SK-N-SH (cell line): Measurements from ENCODE around the gene LDAF1. TPM values are rescaled to one million over a fixed set of nuclear protein-coding genes. Genes with fewer than 3 reads are reported as not detected.

ENCODE experiments used
- CTCF ChIA-PET: fragments of 300-600, 350-600 bp; formaldehyde crosslinking; extraction: SDS; loops from one replicate; lab custom pipeline; 2021; lab: Yijun Ruan, JAX
- POLR2A ChIA-PET: fragments of 350-600 bp; sonication (Branson Sonifier 250); formaldehyde crosslinking; extraction: SDS; loops from one replicate; lab custom pipeline; 2020; ENCODE audit warnings: antibody characterized with exemption, inconsistent platforms; lab: Yijun Ruan, JAX
- DNase-seq: peaks from one replicate; pipeline ENCODE4 v3.0.0; 2012
- H2AFZ ChIP-seq: fragments of 200-600 bp; sonication (generic); 2 replicates; pipeline ENCODE4 v1.8.1; 2016; ENCODE audit warnings: antibody characterized with exemption, mild to moderate bottlenecking, low read depth
- H3F3A ChIP-seq: fragments of 200-600 bp; sonication (generic); replicated peaks from 2 replicates; pipeline ENCODE3; 2016; ENCODE audit warnings: antibody characterized with exemption, mild to moderate bottlenecking; ENCODE audit not compliant: insufficient read depth
- H3K27ac ChIP-seq, 2 experiments: fragments of 200-500 bp in 1 of 2; fragments of 200-600 bp in 1 of 2; sonication (Bioruptor generic) in 1 of 2; sonication (generic), shearing (Covaris generic) in 1 of 2; 2 replicates each; pipeline versions ENCODE4 v1.5.1 to v1.6.1; 2014 to 2016; ENCODE audit warnings: low read depth in 2 of 2, inconsistent platforms in 1 of 2, low read length in 1 of 2, mild to moderate bottlenecking in 1 of 2, mixed read lengths in 1 of 2
- H3K27me3 ChIP-seq: fragments of 200-600 bp; sonication (generic), shearing (Covaris generic); 2 replicates; pipeline ENCODE4 v1.6.1; 2016; ENCODE audit warnings: mixed run types; ENCODE audit not compliant: insufficient read depth
- H3K36me3 ChIP-seq, 2 experiments: fragments of 200-500 bp in 1 of 2; fragments of 200-600 bp in 1 of 2; sonication (Bioruptor generic) in 1 of 2; sonication (generic) in 1 of 2; replicated peaks in 1 of 2; 2 replicates each; pipeline versions ENCODE3 to v1.5.1; 2014 to 2016; ENCODE audit warnings: low read length in 1 of 2, mild to moderate bottlenecking in 1 of 2; ENCODE audit not compliant: insufficient read depth in 2 of 2, control insufficient read depth in 1 of 2
- H3K4me1 ChIP-seq, 2 experiments: fragments of 200-500 bp in 1 of 2; fragments of 200-600 bp in 1 of 2; sonication (Bioruptor generic) in 1 of 2; sonication (generic), shearing (Covaris generic) in 1 of 2; 2 replicates each; pipeline versions ENCODE4 v1.5.1 to v1.6.1; 2014 to 2016; ENCODE audit warnings: low read depth in 1 of 2, low read length in 1 of 2, mixed run types in 1 of 2; ENCODE audit not compliant: insufficient read depth in 2 of 2, control insufficient read depth in 1 of 2
- H3K4me2 ChIP-seq: fragments of 200-600 bp; sonication (generic), shearing (Covaris generic); 2 replicates; pipeline ENCODE4 v1.6.1; 2017; ENCODE audit warnings: mixed run types
- H3K4me3 ChIP-seq, 2 experiments: fragments of 200-500 bp in 1 of 2; fragments of 200-600 bp in 1 of 2; sonication (Bioruptor generic) in 1 of 2; sonication (generic), shearing (Covaris generic) in 1 of 2; 2 replicates each; pipeline versions ENCODE4 v1.5.1 to v1.8.1; 2014 to 2016; ENCODE audit warnings: low read depth in 2 of 2, inconsistent platforms in 1 of 2, low read length in 1 of 2, mild to moderate bottlenecking in 1 of 2, mixed read lengths in 1 of 2, moderate library complexity in 1 of 2
- H3K79me2 ChIP-seq: fragments of 200-600 bp; sonication (generic); 2 replicates; pipeline ENCODE4 v1.8.1; 2017; ENCODE audit warnings: mild to moderate bottlenecking; ENCODE audit not compliant: insufficient read depth
- H3K9ac ChIP-seq: fragments of 200-600 bp; sonication (generic); 2 replicates; pipeline ENCODE4 v1.6.1; 2017; ENCODE audit warnings: mixed run types
- H3K9me2 ChIP-seq: fragments of 200-600 bp; sonication (generic); 2 replicates; pipeline ENCODE4 v1.6.1; 2017; ENCODE audit warnings: mixed run types
- H3K9me3 ChIP-seq: fragments of 200-600 bp; sonication (generic); 2 replicates; pipeline ENCODE4 v1.6.1; 2017; ENCODE audit warnings: mixed run types, mild to moderate bottlenecking, moderate library complexity
- H4K20me1 ChIP-seq: fragments of 200-600 bp; sonication (generic); 2 replicates; pipeline ENCODE4 v1.6.1; 2017; ENCODE audit warnings: mild to moderate bottlenecking, mixed run types; ENCODE audit not compliant: insufficient read depth
- EZH2phosphoT487 ChIP-seq: fragments of 200-600 bp; sonication (generic); IDR thresholded peaks from 2 replicates; pipeline ENCODE4 v1.6.1; 2017; ENCODE audit warnings: low read depth, mixed run types, mild to moderate bottlenecking, antibody characterized with exemption, moderate library complexity, borderline replicate concordance
- FOXJ3 ChIP-seq: sonication (generic); formaldehyde crosslinking; IDR thresholded peaks from 2 replicates; pipeline ENCODE4 v1.5.1; 2020; ENCODE audit warnings: mild to moderate bottlenecking, missing genetic modification reagents
- FOXM1 ChIP-seq: IDR thresholded peaks from 2 replicates; pipeline ENCODE4 v1.4.0; 2012; ENCODE audit warnings: low read depth, mild to moderate bottlenecking
- GATA2 ChIP-seq: sonication (generic); formaldehyde crosslinking; IDR thresholded peaks from 2 replicates; pipeline ENCODE4 v1.5.0; 2020; ENCODE audit warnings: mild to moderate bottlenecking, missing genetic modification reagents
- MAX ChIP-seq: IDR thresholded peaks from 2 replicates; pipeline ENCODE4 v1.4.0; 2012; ENCODE audit warnings: low read depth
- NFIC ChIP-seq: IDR thresholded peaks from 2 replicates; pipeline ENCODE4 v1.4.0; 2012; ENCODE audit warnings: borderline replicate concordance
- RCOR1 ChIP-seq: fragments of 150-350 bp; IDR thresholded peaks from 2 replicates; pipeline ENCODE4 v1.6.1; 2017; ENCODE audit warnings: antibody characterized with exemption, low read length
- RFX5 ChIP-seq: IDR thresholded peaks from 2 replicates; pipeline ENCODE4 v1.6.1; 2012; ENCODE audit warnings: mild to moderate bottlenecking, improper control_type of control experiment, low read length
- SMC3 ChIP-seq: IDR thresholded peaks from 2 replicates; pipeline ENCODE4 v1.6.1; 2012; ENCODE audit warnings: low read depth, low read length, improper control_type of control experiment
- TAF1 ChIP-seq: IDR thresholded peaks from 2 replicates; pipeline ENCODE4 v1.6.1; 2012; ENCODE audit warnings: low read depth, mild to moderate bottlenecking, low read length, moderate library complexity, borderline replicate concordance
- WGBS: methylation state at CpG from one replicate; pipeline ENCODE4 v1.1.6; 2017; ENCODE audit warnings: low lambda C conversion rate; 5-methylcytosine and 5-hydroxymethylcytosine counted together
- polyA plus RNA-seq, 3 experiments: library from polyadenylated mRNA; depleted of rRNA; stranded (reverse); fragments of >200 nt; gene quantifications; 2 replicates each; pipeline ENCODE4 v1.2.3, GENCODE V29; 2012
- TF ChIP-seq, protein P1 (sequence below): IDR thresholded peaks from 2 replicates; pipeline ENCODE4 v1.6.1; 2012; ENCODE audit warnings: mild to moderate bottlenecking, low read depth, low read length, moderate library complexity
- TF ChIP-seq, protein P2 (sequence below): IDR thresholded peaks from 2 replicates; pipeline ENCODE4; 2012
- TF ChIP-seq, protein P3 (sequence below): IDR thresholded peaks from 2 replicates; pipeline ENCODE4 v1.4.0; 2012; ENCODE audit warnings: low read depth, borderline replicate concordance

The LDAF1 gene
- polyA plus RNA-seq, 1 of the 3 experiments (the other 2 are of a cell fraction) = 10.0 TPM

DNA sequence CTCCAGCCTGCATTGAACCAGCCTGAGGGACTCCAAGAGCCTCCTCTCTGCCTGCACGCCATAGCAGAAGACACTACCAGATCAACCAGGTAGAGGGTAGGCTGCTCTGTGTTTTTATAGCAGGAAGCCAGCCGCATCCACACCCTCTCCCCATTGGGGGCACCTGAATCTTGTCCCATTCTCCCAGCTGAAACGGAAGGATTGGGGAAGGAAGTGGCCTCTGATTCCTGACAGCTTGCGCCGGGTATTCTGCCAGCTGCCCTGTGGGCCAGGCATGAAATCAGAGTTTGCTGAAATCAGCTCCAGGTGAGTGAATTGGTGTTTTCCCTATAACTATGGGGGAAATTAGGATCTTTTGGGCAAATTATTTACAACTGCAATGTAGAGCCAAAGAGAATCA, 53.0 kb downstream of the LDAF1 start, which contains the start of gene ZP2 (continued):
- TF ChIP-seq, protein P1, sequence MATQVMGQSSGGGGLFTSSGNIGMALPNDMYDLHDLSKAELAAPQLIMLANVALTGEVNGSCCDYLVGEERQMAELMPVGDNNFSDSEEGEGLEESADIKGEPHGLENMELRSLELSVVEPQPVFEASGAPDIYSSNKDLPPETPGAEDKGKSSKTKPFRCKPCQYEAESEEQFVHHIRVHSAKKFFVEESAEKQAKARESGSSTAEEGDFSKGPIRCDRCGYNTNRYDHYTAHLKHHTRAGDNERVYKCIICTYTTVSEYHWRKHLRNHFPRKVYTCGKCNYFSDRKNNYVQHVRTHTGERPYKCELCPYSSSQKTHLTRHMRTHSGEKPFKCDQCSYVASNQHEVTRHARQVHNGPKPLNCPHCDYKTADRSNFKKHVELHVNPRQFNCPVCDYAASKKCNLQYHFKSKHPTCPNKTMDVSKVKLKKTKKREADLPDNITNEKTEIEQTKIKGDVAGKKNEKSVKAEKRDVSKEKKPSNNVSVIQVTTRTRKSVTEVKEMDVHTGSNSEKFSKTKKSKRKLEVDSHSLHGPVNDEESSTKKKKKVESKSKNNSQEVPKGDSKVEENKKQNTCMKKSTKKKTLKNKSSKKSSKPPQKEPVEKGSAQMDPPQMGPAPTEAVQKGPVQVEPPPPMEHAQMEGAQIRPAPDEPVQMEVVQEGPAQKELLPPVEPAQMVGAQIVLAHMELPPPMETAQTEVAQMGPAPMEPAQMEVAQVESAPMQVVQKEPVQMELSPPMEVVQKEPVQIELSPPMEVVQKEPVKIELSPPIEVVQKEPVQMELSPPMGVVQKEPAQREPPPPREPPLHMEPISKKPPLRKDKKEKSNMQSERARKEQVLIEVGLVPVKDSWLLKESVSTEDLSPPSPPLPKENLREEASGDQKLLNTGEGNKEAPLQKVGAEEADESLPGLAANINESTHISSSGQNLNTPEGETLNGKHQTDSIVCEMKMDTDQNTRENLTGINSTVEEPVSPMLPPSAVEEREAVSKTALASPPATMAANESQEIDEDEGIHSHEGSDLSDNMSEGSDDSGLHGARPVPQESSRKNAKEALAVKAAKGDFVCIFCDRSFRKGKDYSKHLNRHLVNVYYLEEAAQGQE = no peak
- TF ChIP-seq, all 33 proteins: peak for 0

- ChIA-PET POLR2A (no interaction called here), CTCF (interaction anchor here (1.6 kb wide), 1 partner anchor 26 kb away, joined by 6 read pairs; no protein-coding TSS in a partner anchor)
- Histone ChIP-seq H3F3A (no peaks in the 10 kb centered on the region), H3K9me2 (no peaks in the 10 kb centered on the region), H3K4me1 (no peaks in the 10 kb centered on the region), H3K9ac (no peak overlapping the region), H3K27ac (no peak overlapping the region), H3K4me2 (no peak overlapping the region), H3K27me3 (no peaks in the 10 kb centered on the region; the same call in 1 of the 2 replicates), H4K20me1 (no peaks in the 10 kb centered on the region), H3K36me3 (no peaks in the 10 kb centered on the region), H3K9me3 (no peaks in the 10 kb centered on the region), H2AFZ (no peak overlapping the region), H3K4me3 (no peak overlapping the region), H3K79me2 (no peaks in the 10 kb centered on the region)
- WGBS = 77% methylated on average over 4 of the region's 4 CpGs
- DNase-seq = no peak
- TF ChIP-seq EZH2phosphoT487 (no peak), SMC3 (no peak), NFIC (no peak), RCOR1 (no peak), RFX5 (no peak), GATA2 (CRISPR knock-in tag) (no peak), FOXJ3 (CRISPR knock-in tag) (no peak), MAX (no peak), TAF1 (no peak), FOXM1 (no peak)
- TF ChIP-seq, protein P2, sequence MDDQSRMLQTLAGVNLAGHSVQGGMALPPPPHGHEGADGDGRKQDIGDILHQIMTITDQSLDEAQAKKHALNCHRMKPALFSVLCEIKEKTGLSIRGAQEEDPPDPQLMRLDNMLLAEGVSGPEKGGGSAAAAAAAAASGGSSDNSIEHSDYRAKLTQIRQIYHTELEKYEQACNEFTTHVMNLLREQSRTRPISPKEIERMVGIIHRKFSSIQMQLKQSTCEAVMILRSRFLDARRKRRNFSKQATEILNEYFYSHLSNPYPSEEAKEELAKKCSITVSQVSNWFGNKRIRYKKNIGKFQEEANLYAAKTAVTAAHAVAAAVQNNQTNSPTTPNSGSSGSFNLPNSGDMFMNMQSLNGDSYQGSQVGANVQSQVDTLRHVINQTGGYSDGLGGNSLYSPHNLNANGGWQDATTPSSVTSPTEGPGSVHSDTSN = no peak
- TF ChIP-seq, protein P3, sequence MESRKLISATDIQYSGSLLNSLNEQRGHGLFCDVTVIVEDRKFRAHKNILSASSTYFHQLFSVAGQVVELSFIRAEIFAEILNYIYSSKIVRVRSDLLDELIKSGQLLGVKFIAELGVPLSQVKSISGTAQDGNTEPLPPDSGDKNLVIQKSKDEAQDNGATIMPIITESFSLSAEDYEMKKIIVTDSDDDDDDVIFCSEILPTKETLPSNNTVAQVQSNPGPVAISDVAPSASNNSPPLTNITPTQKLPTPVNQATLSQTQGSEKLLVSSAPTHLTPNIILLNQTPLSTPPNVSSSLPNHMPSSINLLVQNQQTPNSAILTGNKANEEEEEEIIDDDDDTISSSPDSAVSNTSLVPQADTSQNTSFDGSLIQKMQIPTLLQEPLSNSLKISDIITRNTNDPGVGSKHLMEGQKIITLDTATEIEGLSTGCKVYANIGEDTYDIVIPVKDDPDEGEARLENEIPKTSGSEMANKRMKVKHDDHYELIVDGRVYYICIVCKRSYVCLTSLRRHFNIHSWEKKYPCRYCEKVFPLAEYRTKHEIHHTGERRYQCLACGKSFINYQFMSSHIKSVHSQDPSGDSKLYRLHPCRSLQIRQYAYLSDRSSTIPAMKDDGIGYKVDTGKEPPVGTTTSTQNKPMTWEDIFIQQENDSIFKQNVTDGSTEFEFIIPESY = no peak
Observed at GRCh38 chr16:21214086-21214485, 55.6 kb downstream of the LDAF1 start.
